ENCODE results near the gene ZCCHC7.

ZCCHC7 gene

GRCh38 chr9:37405350-37405749 lies 285.0 kb downstream of the ZCCHC7 start:
- DNase-seq (ENCODE audit: low read depth in 2 of 2): no peak

GRCh38 chr9:37405764-37406380 lies 285.5 kb downstream of the ZCCHC7 start:
- no peak for DNase-seq (ENCODE audit: low read depth in 2 of 2)

- DNase-seq (ENCODE audit: low read depth in 2 of 2): no peak
Observed at GRCh38 chr9:37406603-37407401, 286.4 kb downstream of the ZCCHC7 start.

- DNase-seq (ENCODE audit: low read depth in 2 of 2): no peak
Observed at GRCh38 chr9:37407468-37407867, 287.1 kb downstream of the ZCCHC7 start.
